ENCODE measurements around the gene GPR50.

GPR50 gene

DNA sequence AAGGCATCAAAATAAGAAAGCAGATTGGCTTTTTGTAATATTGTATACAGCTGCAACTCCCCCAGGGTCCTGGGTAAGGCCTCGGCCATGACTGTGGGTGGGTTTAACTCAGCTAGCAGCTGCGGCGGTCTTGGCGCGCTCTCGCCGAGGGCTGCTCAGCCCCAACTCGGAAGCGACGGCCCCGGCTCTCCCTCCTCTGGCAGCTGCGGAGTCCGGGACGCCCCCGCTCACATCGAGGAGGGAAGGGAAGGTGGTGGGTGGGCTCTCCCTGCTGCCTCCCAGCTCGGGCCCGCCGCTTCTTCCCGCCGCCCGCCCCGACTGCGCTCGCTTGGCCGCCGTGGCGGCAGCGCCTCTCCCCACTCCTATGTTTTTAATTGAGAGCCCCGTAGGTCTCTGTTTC, 51.2 kb downstream of the GPR50 start:
- DNase-seq (ENCODE audit: low read depth, low spot score), result no peak

DNA sequence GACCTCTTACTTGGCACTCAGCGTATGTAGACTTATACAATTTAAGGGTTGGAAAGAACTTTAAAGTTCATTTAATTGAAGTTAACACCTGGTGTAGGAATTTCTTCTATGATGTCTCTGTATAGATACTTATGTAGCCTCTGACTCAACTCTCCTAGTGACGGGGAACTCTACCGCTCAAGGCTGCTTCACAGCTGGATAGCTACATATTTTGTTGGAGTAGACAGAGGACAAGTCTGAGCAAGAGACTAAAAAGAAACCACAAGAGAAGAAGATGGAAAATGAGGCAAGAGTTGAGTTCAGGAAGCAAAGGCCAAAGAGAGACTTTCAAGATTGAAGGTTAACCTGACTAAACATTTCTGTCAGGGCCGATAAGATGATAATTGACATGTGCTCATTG, 52.6 kb downstream of the GPR50 start:
- no peak for DNase-seq (ENCODE audit: low read depth, low spot score)
